HL-60 (cell line): ENCODE measurements around the gene FCGR1A.
"Not testable (repeated sequence)": the region's sequence is repeated elsewhere in the genome, so short reads cannot be mapped to it uniquely, and the experiment has no call there.

ENCODE experiments used
- DNase-seq, 2 experiments: peaks; one replicate each; pipeline ENCODE4 v3.0.0-alpha.2; 2010 to 2020; ENCODE audit warnings: low read depth in 1 of 2, low spot score in 1 of 2
- H3K27ac ChIP-seq: fragments of 250-450 bp; sonication (Bioruptor Pico); replicated peaks from 2 replicates; pipeline ENCODE4 v1.5.1; 2020; ENCODE audit warnings: mild to moderate bottlenecking, moderate library complexity
- H3K27me3 ChIP-seq: fragments of 250-450 bp; sonication (Bioruptor Pico); 2 replicates; pipeline ENCODE4 v1.5.1; 2021; ENCODE audit warnings: mild to moderate bottlenecking, moderate library complexity; ENCODE audit not compliant: insufficient read depth, poor library complexity, severe bottlenecking
- H3K4me3 ChIP-seq: replicated peaks from 2 replicates; pipeline ENCODE4 v1.5.1; 2011; ENCODE audit warnings: mild to moderate bottlenecking, control low read depth, low read length; ENCODE audit not compliant: insufficient read depth
- POLR2AphosphoS5 ChIP-seq: IDR thresholded peaks from 2 replicates; pipeline ENCODE4 v1.6.1; 2012; ENCODE audit warnings: low read depth

Gene FCGR1A

GRCh38 chr1:149812893-149813801 is 30.7 kb downstream of the FCGR1A start:
- not testable (repeated sequence) for H3K27me3 ChIP-seq
- TF ChIP-seq POLR2AphosphoS5, result peak; percentile 98
- peak overlapping the region; percentile 14 for H3K4me3 ChIP-seq
- DNase-seq, result peak; percentile 6 to 77
- H3K27ac ChIP-seq, result peak overlapping the region; percentile 94

DNA sequence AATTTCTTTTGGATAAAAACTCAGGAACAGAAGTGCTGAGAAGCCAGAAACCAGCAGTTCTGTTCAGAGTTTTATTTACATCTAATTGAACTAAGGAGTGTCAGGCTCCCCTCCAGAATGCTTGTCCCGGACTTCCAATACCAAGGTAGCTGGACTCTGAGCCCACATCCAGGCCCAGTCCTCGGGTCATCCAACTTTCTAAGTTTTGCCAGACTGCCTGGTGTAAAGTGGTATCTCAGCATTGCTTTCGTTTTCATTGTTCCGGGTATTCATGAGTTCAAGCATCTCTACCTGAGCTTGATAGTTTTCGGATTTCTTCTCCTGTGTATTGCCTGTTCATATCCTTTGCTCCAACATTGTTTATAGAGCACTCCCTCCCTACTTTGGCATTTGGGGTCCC is 37.9 kb downstream of the FCGR1A start:
- not testable (repeated sequence) for DNase-seq, H3K27me3 ChIP-seq, H3K27ac ChIP-seq, H3K4me3 ChIP-seq

DNA sequence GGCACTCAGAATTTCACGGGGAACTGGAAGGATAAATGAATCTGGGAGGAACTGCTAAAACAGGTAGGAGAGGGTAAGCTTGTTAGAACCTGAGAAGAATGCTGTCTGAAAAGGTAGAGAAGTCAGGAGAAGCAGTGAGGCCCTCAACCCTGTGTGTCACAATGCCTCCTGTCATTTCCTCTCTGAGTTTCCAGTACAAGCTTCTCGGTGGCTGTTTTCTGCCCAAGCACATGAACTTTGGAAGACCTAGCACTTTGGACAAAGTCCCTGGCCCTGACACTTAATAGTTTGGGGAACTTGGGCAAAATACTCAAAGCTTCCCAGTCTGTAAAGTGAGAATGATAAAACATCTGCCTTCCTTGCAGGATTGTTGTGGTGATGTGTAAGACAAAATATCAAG is 44.1 kb downstream of the FCGR1A start:
- H3K27ac ChIP-seq, H3K4me3 ChIP-seq, H3K27me3 ChIP-seq, DNase-seq: not testable (repeated sequence)

GRCh38 chr1:149831764-149832315 is 49.3 kb downstream of the FCGR1A start:
- H3K27me3 ChIP-seq, H3K4me3 ChIP-seq, H3K27ac ChIP-seq, DNase-seq: not testable (repeated sequence)

- H3K27ac ChIP-seq, DNase-seq, H3K27me3 ChIP-seq, H3K4me3 ChIP-seq: not testable (repeated sequence)
These were observed 50.0 kb downstream of the FCGR1A start for GRCh38 chr1:149832316-149833126.

DNA sequence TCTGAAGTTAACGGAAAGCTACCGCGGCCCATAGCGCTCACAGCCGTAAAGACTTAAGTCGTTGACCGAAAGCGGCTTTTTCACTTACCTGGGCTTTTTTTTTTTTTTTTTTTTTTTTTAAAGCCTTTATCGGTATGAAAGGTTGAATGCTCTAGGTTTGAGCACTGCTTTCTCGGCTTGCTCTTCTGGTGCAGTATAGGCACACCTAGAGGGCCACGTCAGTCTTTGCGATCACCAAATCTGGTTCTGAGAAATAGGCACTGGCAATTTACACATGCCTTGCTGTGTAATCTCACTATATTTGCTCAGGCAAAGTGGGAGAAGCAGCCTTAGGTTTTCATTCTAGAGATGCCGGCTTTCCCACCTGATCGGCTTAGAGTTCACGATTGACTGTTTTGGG is 50.6 kb downstream of the FCGR1A start:
- not testable (repeated sequence) for H3K27me3 ChIP-seq, DNase-seq, H3K27ac ChIP-seq, H3K4me3 ChIP-seq

DNA sequence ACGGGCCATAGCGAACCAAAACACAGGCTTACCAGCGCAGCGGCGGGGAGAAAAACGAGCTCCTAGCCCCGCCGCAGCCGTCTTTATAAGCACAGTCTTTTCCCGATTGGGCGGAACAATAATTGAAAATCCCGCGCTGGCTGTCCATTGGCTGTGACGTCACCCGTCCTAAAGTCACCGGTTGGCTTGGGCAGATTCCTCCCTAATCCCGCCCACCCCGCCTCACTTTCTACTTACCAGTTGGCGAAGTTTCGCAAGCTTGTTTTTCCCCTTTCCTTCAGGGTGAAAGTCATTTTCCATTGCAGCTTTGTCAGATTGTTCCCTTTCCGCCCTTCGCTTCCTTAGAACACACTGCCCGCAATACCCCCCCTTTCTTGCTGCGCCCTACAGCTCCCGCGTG is 58.7 kb downstream of the FCGR1A start:
- not testable (repeated sequence) for DNase-seq, H3K27ac ChIP-seq, H3K27me3 ChIP-seq, H3K4me3 ChIP-seq
